CD4-positive, alpha-beta T cell (primary cell): Measurements from ENCODE around the gene OR51A4. TPM values are rescaled to one million over a fixed set of nuclear protein-coding genes. Genes with fewer than 3 reads are reported as not detected.
"Not testable (repeated sequence)": the region's sequence is repeated elsewhere in the genome, so short reads cannot be mapped to it uniquely, and the experiment has no call there.

Source experiments
- ATAC-seq: fragments of 200-7000 bp; cut with Tn5 transposase; one replicate; pipeline ENCODE4 v1.10.0; 2022; ENCODE audit warnings: mild to moderate bottlenecking; ENCODE audit not compliant: poor library complexity
- CTCF ChIA-PET: fragments of 350-600 bp; sonication (Branson Sonifier 250); formaldehyde crosslinking; loops from one replicate; lab custom pipeline; 2021; ENCODE audit warnings: antibody characterized with exemption, inconsistent platforms; lab: Charles Lee
- POLR2A ChIA-PET: fragments of 350-600 bp; sonication (Branson Sonifier 250); formaldehyde crosslinking; loops from one replicate; lab custom pipeline; 2021; ENCODE audit warnings: antibody characterized with exemption, inconsistent platforms; lab: Charles Lee
- DNase-seq, 14 experiments: peaks; one replicate each; pipeline ENCODE4 v3.0.0-alpha.2; 2013 to 2020; ENCODE audit warnings: mixed read lengths in 2 of 14
- H3K27ac ChIP-seq, 2 donors: one replicate each; pipeline versions ENCODE4 v1.5.1 to v1.7.0; 2013; ENCODE audit warnings: low read length in 2 of 2, low read depth in 1 of 2, mild to moderate bottlenecking in 1 of 2
- H3K27me3 ChIP-seq, 2 experiments: 1 replicate in 1 of 2; 2 replicates in 1 of 2; pipeline versions ENCODE4 v1.6.1 to v1.7.0; 2013; ENCODE audit warnings: low read length in 2 of 2, control low read depth in 1 of 2, mild to moderate bottlenecking in 1 of 2, moderate library complexity in 1 of 2; ENCODE audit not compliant: insufficient read depth in 2 of 2, control insufficient read depth in 1 of 2
- H3K36me3 ChIP-seq: one replicate; pipeline ENCODE4 v1.6.1; 2013; ENCODE audit warnings: low read length, control low read depth; ENCODE audit not compliant: insufficient read depth
- H3K4me1 ChIP-seq: one replicate; pipeline ENCODE4 v1.6.1; 2013; ENCODE audit warnings: low read length, control low read depth; ENCODE audit not compliant: insufficient read depth
- H3K4me3 ChIP-seq: one replicate; pipeline ENCODE4 v1.5.1; 2013; ENCODE audit warnings: mild to moderate bottlenecking, low read length, moderate library complexity
- H3K9me3 ChIP-seq, 2 experiments: 1 replicate in 1 of 2; 2 replicates in 1 of 2; pipeline versions ENCODE4 v1.6.1 to v1.7.0; 2013; ENCODE audit warnings: low read length in 2 of 2, mild to moderate bottlenecking in 2 of 2, control low read depth in 1 of 2, moderate library complexity in 1 of 2; ENCODE audit not compliant: control insufficient read depth in 1 of 2, insufficient read depth in 1 of 2
- H3K27ac Mint-ChIP-seq: one replicate; pipeline ENCODE4 v1.8.0; 2020; ENCODE audit warnings: mixed read lengths
- H3K27me3 Mint-ChIP-seq: one replicate; pipeline ENCODE4 v1.8.0; 2021; ENCODE audit warnings: mixed read lengths
- H3K36me3 Mint-ChIP-seq: one replicate; pipeline ENCODE4 v1.8.0; 2021; ENCODE audit warnings: low read depth, mixed read lengths
- H3K4me1 Mint-ChIP-seq: one replicate; pipeline ENCODE4 v1.8.0; 2021; ENCODE audit warnings: low read depth, mixed read lengths
- H3K4me3 Mint-ChIP-seq: one replicate; pipeline ENCODE4 v1.8.0; 2020; ENCODE audit warnings: mild to moderate bottlenecking, mixed read lengths
- H3K9me3 Mint-ChIP-seq: one replicate; pipeline ENCODE4 v1.8.0; 2020; ENCODE audit warnings: mixed read lengths
- intact Hi-C, 2 experiments: fragments of 100-400 bp; cut with DNase I in 1 of 2; cut with micrococcal nuclease in 1 of 2; formaldehyde crosslinking; loops; one replicate each; pipeline versions ENCODE4 v1.15.1 to v1.9.0; 2023 to 2025; cut with DNase I, micrococcal nuclease
- total RNA-seq, 174 experiments: library from RNA in 2 of 174; stranded (reverse) in 2 of 174; gene quantifications; one replicate each; pipeline ENCODE4 v1.2.3 and lab custom pipeline; 2021 to 2026
- TF ChIP-seq, protein P1 (sequence below): fragments of 200-600 bp; IDR thresholded peaks from one replicate; pipeline ENCODE4 v1.8.0; 2022; ENCODE audit warnings: antibody characterized with exemption, mild to moderate bottlenecking

Gene OR51A4
- total RNA-seq, 2 experiments from 2014 or later, result not detected

- Mint-ChIP-seq H3K9me3 (no peaks in the 10 kb centered on the region), H3K27me3 (peaks cover 5% of the 10 kb centered on the region), H3K4me1 (no peaks in the 10 kb centered on the region), H3K27ac (no peak overlapping the region), H3K36me3 (no peaks in the 10 kb centered on the region), H3K4me3 (no peak overlapping the region)
- H3K4me1 ChIP-seq, result no peaks in the 10 kb centered on the region
- H3K27ac ChIP-seq, result no peak overlapping the region
- H3K9me3 ChIP-seq, result peaks cover 0 to 3% of the 10 kb centered on the region in 2 experiments
- DNase-seq (no peak), ATAC-seq (no peak)
- TF ChIP-seq, protein P1, sequence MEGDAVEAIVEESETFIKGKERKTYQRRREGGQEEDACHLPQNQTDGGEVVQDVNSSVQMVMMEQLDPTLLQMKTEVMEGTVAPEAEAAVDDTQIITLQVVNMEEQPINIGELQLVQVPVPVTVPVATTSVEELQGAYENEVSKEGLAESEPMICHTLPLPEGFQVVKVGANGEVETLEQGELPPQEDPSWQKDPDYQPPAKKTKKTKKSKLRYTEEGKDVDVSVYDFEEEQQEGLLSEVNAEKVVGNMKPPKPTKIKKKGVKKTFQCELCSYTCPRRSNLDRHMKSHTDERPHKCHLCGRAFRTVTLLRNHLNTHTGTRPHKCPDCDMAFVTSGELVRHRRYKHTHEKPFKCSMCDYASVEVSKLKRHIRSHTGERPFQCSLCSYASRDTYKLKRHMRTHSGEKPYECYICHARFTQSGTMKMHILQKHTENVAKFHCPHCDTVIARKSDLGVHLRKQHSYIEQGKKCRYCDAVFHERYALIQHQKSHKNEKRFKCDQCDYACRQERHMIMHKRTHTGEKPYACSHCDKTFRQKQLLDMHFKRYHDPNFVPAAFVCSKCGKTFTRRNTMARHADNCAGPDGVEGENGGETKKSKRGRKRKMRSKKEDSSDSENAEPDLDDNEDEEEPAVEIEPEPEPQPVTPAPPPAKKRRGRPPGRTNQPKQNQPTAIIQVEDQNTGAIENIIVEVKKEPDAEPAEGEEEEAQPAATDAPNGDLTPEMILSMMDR, result no peak
- ChIA-PET POLR2A (no interaction called here), CTCF (no interaction called here)
- H3K4me3 ChIP-seq, result no peak overlapping the region
- H3K27me3 ChIP-seq, result no peaks in the 10 kb centered on the region
- intact Hi-C loops, result no loop called here
- H3K36me3 ChIP-seq, result no peaks in the 10 kb centered on the region
These were observed 10.0 kb upstream of the OR51A4 start for GRCh38 chr11:4957396-4957795.

DNA sequence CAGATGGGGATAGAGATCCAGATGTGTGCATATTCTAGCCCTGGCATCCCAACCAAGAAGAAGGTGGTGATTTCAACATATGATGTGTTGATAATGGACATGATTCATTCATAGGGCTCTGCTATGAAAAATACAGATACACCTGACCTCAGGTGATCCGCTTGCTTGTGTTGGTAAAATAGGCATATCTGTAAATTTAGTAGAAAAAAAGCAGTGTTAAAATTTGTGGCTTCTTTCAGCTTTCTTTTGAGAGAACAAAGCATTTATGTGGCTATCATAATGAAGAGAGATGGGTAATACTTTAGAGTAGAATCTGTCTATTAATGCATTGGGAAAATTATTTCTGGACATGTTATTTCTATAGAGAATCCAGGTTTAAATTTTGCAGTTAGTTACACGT lies 8.2 kb upstream of the OR51A4 start, which contains the start of gene OR51A2:
OR51A2 (minus strand) TSS at position 101 of the 400 bp plus-strand sequence; CDS start at position 101, 0 bp downstream.
- ATAC-seq, POLR2A ChIA-PET, H3K4me1 Mint-ChIP-seq, H3K27me3 ChIP-seq, H3K27ac ChIP-seq, H3K27ac Mint-ChIP-seq, H3K4me3 ChIP-seq, intact Hi-C loops, H3K9me3 Mint-ChIP-seq, DNase-seq, CTCF ChIA-PET, H3K27me3 Mint-ChIP-seq, H3K36me3 ChIP-seq, H3K4me3 Mint-ChIP-seq, H3K36me3 Mint-ChIP-seq, H3K4me1 ChIP-seq, H3K9me3 ChIP-seq: not testable (repeated sequence)

DNA sequence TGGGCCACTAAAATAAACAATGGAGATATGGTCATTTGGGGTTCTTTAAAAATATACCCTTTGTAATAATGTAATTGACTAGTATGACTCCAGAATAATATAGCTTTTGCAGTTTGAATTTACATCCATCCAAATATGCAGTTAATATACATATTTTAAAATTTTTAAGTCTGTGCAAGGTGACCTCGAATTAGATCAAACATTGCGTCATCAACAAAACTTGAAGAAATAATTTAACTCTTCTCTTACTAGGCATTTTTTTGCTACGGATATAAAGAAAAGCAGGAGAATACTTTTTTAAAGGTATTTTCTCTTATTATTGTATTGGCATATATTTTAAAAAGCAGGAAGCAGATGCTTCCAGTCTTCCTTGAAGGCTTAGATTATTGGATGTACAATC lies 10.7 kb downstream of the OR51A4 start:
- Histone ChIP-seq H3K9me3 (no peaks in the 10 kb centered on the region), H3K4me3 (no peak overlapping the region), H3K27me3 (no peaks in the 10 kb centered on the region), H3K36me3 (no peaks in the 10 kb centered on the region), H3K27ac (no peak overlapping the region), H3K4me1 (no peaks in the 10 kb centered on the region)
- ATAC-seq, result no peak
- Mint-ChIP-seq H3K9me3 (peaks cover 5% of the 10 kb centered on the region), H3K4me3 (no peak overlapping the region), H3K27me3 (peaks cover 8% of the 10 kb centered on the region), H3K27ac (no peak overlapping the region), H3K36me3 (no peaks in the 10 kb centered on the region), H3K4me1 (no peaks in the 10 kb centered on the region)
- TF ChIP-seq, protein P1, result no peak
- ChIA-PET POLR2A (no interaction called here), CTCF (no interaction called here)
- intact Hi-C loops, result no loop called here
- no peak for DNase-seq

- H3K4me1 ChIP-seq, result no peaks in the 10 kb centered on the region
- Mint-ChIP-seq H3K4me1 (no peaks in the 10 kb centered on the region), H3K4me3 (no peak overlapping the region), H3K27me3 (no peaks in the 10 kb centered on the region), H3K27ac (no peak overlapping the region), H3K9me3 (peaks cover 5% of the 10 kb centered on the region), H3K36me3 (no peaks in the 10 kb centered on the region)
- TF ChIP-seq, protein P1, result no peak
- no peaks in the 10 kb centered on the region for H3K27me3 ChIP-seq
- H3K9me3 ChIP-seq, result no peaks in the 10 kb centered on the region
- DNase-seq, result no peak
- no peak for ATAC-seq
- ChIA-PET CTCF (no interaction called here), POLR2A (no interaction called here)
- intact Hi-C loops, result no loop called here
- H3K36me3 ChIP-seq, result no peaks in the 10 kb centered on the region
- no peak overlapping the region for H3K27ac ChIP-seq
- H3K4me3 ChIP-seq, result no peak overlapping the region
These were observed 14.7 kb downstream of the OR51A4 start for GRCh38 chr11:4932751-4933150.
